HepG2 (cell line): ENCODE results near the gene LINC00237. TPM values are rescaled to one million over a fixed set of nuclear protein-coding genes. Genes with fewer than 3 reads are reported as not detected.

Experiments used
- AHDC1 ChIP-seq: sonication (generic); formaldehyde crosslinking; IDR thresholded peaks from 2 replicates; pipeline ENCODE4 v1.5.1; 2020; ENCODE audit warnings: mild to moderate bottlenecking, missing genetic modification reagents, borderline replicate concordance
- CREB1 ChIP-seq, 2 experiments: fragments of 450-650 bp in 1 of 2; IDR thresholded peaks; 2 replicates each; pipeline ENCODE4 v1.6.1; 2016 to 2017; ENCODE audit warnings: control low read depth in 1 of 2, mild to moderate bottlenecking in 1 of 2, missing compliant biosample characterization in 1 of 2, missing genetic modification characterization in 1 of 2
- IRF9 ChIP-seq: sonication (generic); formaldehyde crosslinking; IDR thresholded peaks from 2 replicates; pipeline ENCODE4 v1.8.0; 2022; ENCODE audit warnings: missing genetic modification reagents, mild to moderate bottlenecking, borderline replicate concordance
- MAZ ChIP-seq, 2 experiments: sonication (generic) in 1 of 2; formaldehyde crosslinking in 1 of 2; IDR thresholded peaks; 2 replicates each; pipeline versions ENCODE4 v1.5.0 to v1.6.1; 2012 to 2020; ENCODE audit warnings: low read depth in 2 of 2, mild to moderate bottlenecking in 2 of 2, borderline replicate concordance in 1 of 2, improper control_type of control experiment in 1 of 2, low read length in 1 of 2, missing genetic modification reagents in 1 of 2, moderate library complexity in 1 of 2
- MLLT10 ChIP-seq: sonication (generic); formaldehyde crosslinking; IDR thresholded peaks from 2 replicates; pipeline ENCODE4 v1.4.0; 2020; ENCODE audit warnings: missing genetic modification reagents
- NFE2 ChIP-seq: sonication (generic); formaldehyde crosslinking; IDR thresholded peaks from 2 replicates; pipeline ENCODE4 v1.4.0; 2020; ENCODE audit warnings: missing genetic modification reagents
- POLR2AphosphoS5 ChIP-seq: IDR thresholded peaks from 2 replicates; pipeline ENCODE4 v1.6.1; 2012; ENCODE audit warnings: low read depth, low read length
- ZNF205 ChIP-seq: IDR thresholded peaks from 2 replicates; pipeline ENCODE4 v1.6.1; 2018; ENCODE audit warnings: missing biosample characterization, missing genetic modification reagents
- ZNF281 ChIP-seq: sonication (generic); formaldehyde crosslinking; IDR thresholded peaks from 2 replicates; pipeline ENCODE4 v1.4.0; 2020; ENCODE audit warnings: missing genetic modification reagents, borderline replicate concordance
- ZNF30 ChIP-seq: sonication (generic); formaldehyde crosslinking; IDR thresholded peaks from 2 replicates; pipeline ENCODE4 v1.5.0; 2020; ENCODE audit warnings: mild to moderate bottlenecking, missing genetic modification reagents
- ZNF326 ChIP-seq: sonication (generic); formaldehyde crosslinking; IDR thresholded peaks from 2 replicates; pipeline ENCODE4 v1.4.0; 2020; ENCODE audit warnings: missing genetic modification reagents, borderline replicate concordance
- ZNF550 ChIP-seq: sonication (generic); formaldehyde crosslinking; IDR thresholded peaks from 2 replicates; pipeline ENCODE4 v1.4.0; 2020; ENCODE audit warnings: mild to moderate bottlenecking, missing genetic modification reagents, borderline replicate concordance
- ZNF574 ChIP-seq: sonication (generic); formaldehyde crosslinking; IDR thresholded peaks from 2 replicates; pipeline ENCODE4 v1.4.0; 2020; ENCODE audit warnings: missing genetic modification reagents
- ZNF674 ChIP-seq: sonication (generic); formaldehyde crosslinking; IDR thresholded peaks from 2 replicates; pipeline ENCODE4 v1.5.0; 2020; ENCODE audit warnings: low read depth, mild to moderate bottlenecking, missing genetic modification reagents
- ZNF768 ChIP-seq: sonication (generic); formaldehyde crosslinking; IDR thresholded peaks from 2 replicates; pipeline ENCODE4 v1.4.0; 2020; ENCODE audit warnings: missing genetic modification reagents
- polyA plus RNA-seq, 8 experiments: library from polyadenylated mRNA; depleted of rRNA in 3 of 8; stranded (reverse) in 7 of 8; unstranded in 1 of 8; fragments of >200 nt; fragmentation: Illumina TruSeq in 4 of 8; extraction: Trizol in 4 of 8; gene quantifications; 2 replicates each; pipeline versions ENCODE4 v1.2.1 to v1.2.3, GENCODE V29; 2011 to 2016; ENCODE audit warnings: low read depth in 4 of 8, missing spikeins in 1 of 8, mixed read lengths in 1 of 8; ENCODE audit not compliant: insufficient read depth in 1 of 8
- total RNA-seq, 5 experiments: library from RNA; depleted of rRNA; stranded (reverse); fragments of >200 nt; fragmentation: Illumina TruSeq; extraction: Trizol; gene quantifications; 2 replicates each; pipeline ENCODE4 v1.2.3, GENCODE V29; 2016; ENCODE audit warnings: low read depth in 1 of 5

Gene LINC00237
- total and polyA plus RNA-seq, 2 of the 13 experiments (the other 11 are each of a cell fraction or from before 2014, with no cell fraction given) = not detected

- peak; percentile 73; the same call in 1 of the 2 replicates for TF ChIP-seq ZNF281 (CRISPR knock-in tag)
- peak; percentile 78 for TF ChIP-seq ZNF574 (CRISPR knock-in tag)
- peak; percentile 54; the same call in 1 of the 2 replicates for TF ChIP-seq CREB1 (IDR thresholded peaks at IDR 0.05)
- no peak for TF ChIP-seq CREB1 (CRISPR knock-in tag; IDR thresholded peaks at IDR 0.05)
- peak; percentile 1; the same call in 1 of the 2 replicates for TF ChIP-seq NFE2 (CRISPR knock-in tag)
- 0 out of 2 replicates have a peak, but pooled peaks have one; percentile 67 for TF ChIP-seq ZNF30 (CRISPR knock-in tag)
- TF ChIP-seq ZNF205 (CRISPR knock-in tag) = peak; percentile 38
- peak; percentile 96 for TF ChIP-seq POLR2AphosphoS5
- peak; percentile 84 for TF ChIP-seq ZNF768
- 0 out of 2 replicates have a peak, but pooled peaks have one; percentile 19 for TF ChIP-seq ZNF550
- TF ChIP-seq AHDC1 = no peak
- TF ChIP-seq MAZ (IDR thresholded peaks at IDR 0.05; ENCODE audit: borderline replicate concordance, low read depth, low read length) = peak; percentile 72
- TF ChIP-seq MAZ (CRISPR knock-in tag; IDR thresholded peaks at IDR 0.05; ENCODE audit: low read depth) = peak; percentile 90
- TF ChIP-seq ZNF674 (CRISPR knock-in tag) = peak; percentile 93
- TF ChIP-seq MLLT10 (CRISPR knock-in tag) = no peak
- 0 out of 2 replicates have a peak, but pooled peaks have one; percentile 20 for TF ChIP-seq ZNF326 (CRISPR knock-in tag)
- peak; percentile 68 for TF ChIP-seq IRF9 (CRISPR knock-in tag)
Observed at GRCh38 chr20:21125849-21126580, 19.9 kb upstream of the LINC00237 start, which contains the start of gene KIZ (continued).
